A172 (cell line): ENCODE measurements around the gene CD46. TPM values are rescaled to one million over a fixed set of nuclear protein-coding genes. Genes with fewer than 3 reads are reported as not detected.
A peak's percentile ranks its signal among the peaks of the same experiment; 100 is the strongest.

Experiments
- DNase-seq: peaks from one replicate; pipeline ENCODE4 v3.0.0-alpha.2; 2015; ENCODE audit warnings: low spot score
- total RNA-seq: library from RNA; depleted of rRNA; stranded (reverse); fragments of >200 nt; shearing (Covaris generic); gene quantifications from 2 replicates; pipeline ENCODE4 v1.2.3, GENCODE V29; 2014

Gene CD46
- total RNA-seq, 1 experiment from 2014 or later, result 134 TPM

DNA sequence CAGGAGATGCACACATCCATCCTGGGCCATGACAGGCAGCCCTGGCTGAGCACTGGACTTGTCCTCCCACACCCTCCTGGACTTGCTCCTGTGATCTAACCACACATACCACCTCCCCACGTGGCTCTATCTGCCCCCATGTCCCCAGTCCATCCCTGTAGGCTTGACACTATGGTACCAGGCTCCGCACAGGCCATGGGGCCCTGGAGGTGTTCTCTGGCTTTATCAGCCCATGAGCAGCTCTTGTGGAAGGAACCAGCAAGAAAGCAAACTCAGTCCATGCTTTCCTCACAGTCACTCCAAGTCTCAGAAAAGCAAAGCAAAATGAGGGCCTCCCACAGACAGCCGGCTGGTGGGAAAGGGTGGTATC, 61.6 kb downstream of the CD46 start:
- no peak for DNase-seq

DNA sequence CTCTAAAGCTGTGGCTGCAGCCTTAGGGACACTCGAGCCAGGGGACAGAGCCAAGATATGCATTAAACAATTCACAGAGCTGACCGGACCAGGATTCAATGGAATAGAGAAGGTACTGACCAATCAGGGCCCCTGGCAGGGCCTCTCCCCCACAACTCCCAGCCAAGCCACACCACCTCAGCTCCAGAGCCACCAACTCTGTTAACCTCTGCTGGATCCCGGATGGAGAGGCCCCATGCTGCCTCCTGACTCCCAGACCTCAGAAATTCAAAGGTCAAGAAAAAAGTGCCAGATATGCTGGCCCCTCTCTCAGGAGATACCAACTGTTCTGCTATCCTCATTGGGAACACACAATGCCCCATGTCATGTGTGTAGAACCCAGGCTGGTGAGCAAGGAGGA, 62.1 kb downstream of the CD46 start:
- DNase-seq, result no peak

DNA sequence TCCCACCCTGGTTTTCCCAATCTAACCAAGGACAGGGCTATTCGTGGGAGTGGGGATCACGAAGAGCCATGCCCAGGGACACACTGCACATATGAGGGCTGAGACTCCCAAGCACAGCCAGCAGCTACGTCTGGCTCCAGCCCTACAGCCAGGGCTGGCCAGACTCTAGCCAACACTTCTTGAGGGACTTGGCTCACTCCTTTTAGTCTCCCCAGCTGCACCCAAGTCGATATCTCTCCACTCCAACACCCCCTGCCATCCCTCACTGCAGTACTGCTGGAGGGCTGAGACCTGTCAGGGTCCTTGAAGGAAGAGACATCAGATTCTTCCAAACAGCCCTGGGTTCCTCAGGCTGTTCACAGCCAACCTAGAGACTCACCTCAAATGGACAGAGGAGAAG, 62.6 kb downstream of the CD46 start:
- no peak for DNase-seq

DNA sequence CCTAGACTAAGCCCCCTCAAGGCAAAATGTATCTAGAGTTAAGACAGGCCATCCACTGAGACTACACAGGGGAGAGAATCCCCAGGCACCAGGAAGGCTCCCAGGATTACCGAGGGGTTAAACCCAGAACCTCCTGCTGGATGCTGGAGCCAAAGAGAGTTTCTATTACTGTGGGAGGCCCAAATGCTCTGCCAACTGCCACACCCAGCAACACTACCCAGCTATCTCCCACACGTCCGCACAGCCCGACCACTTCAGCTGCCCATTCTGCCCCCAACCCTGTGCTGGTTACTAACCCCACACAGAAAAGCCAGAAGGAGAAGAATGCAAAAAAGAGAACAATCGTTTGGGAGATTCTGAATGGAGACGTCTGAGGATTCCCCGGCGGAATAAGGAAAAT, 63.6 kb downstream of the CD46 start:
- DNase-seq, result no peak

DNA sequence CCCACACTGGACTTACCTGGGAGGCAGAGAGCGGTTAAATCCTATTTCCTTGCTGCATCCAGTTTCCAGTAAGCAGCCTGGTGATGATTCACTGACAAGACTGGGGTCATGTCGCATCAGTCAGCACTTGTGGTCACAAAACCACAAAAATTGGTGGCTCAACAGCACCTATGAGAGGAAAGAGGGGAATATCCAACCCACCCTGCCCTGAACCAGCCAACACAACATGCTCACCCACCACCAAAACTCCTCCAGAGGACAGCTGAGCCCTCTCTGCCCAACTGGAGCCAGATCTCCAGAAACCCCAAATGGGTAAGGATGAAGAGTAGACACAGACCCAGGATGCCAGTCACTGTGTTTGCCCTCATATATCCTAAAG, 64.0 kb downstream of the CD46 start:
- DNase-seq, result peak; percentile 85

DNA sequence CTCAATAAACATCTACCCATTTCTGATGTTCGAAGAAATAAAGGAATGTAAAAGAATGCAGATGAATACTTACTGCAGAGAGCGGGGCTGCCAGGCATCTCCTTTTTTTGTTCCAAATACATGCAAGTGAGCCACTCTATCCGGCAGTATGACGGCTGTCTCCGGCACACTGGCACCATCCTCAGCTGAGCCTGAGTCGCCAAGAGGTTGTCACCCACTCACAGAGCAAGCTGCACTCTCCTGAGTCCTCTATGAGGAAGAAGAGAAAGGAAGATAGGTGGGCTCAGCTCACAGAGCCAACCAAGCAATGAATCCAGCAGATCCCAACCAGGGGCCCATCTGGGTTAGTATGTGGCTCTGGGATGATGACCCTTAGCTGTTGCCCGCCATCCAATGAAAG, 65.3 kb downstream of the CD46 start:
- DNase-seq, result no peak

DNA sequence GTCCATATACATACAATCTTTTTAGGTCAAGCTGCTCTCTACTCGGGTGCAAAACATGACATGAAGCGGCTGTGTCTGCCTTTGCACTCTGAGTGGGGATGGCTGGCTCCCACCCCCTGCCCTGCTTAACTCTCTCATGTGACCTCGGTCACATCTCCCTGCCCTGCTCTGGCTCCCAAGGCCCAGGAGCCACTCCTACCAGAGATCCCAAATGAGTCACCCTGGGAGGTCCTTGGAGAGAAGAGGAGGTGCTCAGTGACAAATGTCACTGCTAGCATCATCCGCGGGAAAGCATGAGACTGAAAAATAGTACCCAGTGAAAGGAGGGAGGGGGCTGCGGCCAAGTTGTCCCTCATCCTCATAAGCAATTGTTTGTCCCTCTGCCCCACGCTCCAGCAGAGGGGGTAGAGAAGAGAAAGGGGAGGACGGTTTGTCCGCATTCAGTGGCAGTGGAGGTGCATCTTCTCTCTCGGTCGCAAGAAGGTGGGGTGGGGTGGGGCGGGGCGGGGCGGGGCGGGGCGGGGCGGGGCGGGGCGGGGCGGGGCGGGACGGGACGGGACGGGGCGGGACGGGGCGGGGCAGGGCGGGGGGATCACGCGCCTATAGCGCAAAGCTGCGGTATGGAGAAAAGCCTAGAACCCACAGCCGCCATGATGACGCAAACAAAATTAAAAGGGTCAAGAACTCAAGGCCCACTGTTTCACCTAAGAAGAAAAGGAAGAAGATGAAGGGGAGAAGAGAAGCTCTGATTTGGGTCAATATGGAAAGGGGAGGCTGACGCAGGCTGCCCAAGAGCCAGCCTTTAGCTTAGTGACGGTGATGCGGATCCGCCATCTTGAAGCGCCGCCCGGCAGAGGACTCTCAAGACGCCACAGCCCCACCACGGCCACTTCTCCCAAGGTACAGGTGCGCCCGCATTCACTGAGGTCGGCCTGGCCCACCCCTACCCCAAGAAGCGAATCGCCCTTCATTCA, 66.2 kb downstream of the CD46 start:
- no peak for DNase-seq

DNA sequence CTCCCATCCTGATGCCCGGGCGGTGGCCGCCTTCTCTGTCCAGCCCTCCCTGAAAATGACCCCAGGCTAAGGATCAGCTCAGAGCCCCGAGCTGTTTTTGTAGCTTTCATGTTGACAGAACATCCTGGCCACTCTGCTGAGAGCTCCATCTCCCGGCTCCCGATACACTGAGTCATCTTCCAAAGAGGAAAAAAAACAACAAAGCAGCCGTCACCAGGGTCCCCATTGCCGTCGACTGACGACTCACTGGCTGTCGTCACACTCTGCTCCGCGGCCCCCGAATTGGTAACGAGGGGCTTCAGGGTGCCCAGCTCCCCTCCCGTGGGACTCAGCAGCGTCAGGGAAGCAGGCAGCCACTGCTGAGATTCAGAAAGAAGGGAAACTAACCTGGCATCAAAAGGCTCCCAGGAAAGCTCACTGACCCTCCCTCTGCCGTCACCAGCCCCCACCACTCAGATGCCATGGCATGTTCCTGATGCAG, 67.2 kb downstream of the CD46 start:
- peak; percentile 67 for DNase-seq

DNA sequence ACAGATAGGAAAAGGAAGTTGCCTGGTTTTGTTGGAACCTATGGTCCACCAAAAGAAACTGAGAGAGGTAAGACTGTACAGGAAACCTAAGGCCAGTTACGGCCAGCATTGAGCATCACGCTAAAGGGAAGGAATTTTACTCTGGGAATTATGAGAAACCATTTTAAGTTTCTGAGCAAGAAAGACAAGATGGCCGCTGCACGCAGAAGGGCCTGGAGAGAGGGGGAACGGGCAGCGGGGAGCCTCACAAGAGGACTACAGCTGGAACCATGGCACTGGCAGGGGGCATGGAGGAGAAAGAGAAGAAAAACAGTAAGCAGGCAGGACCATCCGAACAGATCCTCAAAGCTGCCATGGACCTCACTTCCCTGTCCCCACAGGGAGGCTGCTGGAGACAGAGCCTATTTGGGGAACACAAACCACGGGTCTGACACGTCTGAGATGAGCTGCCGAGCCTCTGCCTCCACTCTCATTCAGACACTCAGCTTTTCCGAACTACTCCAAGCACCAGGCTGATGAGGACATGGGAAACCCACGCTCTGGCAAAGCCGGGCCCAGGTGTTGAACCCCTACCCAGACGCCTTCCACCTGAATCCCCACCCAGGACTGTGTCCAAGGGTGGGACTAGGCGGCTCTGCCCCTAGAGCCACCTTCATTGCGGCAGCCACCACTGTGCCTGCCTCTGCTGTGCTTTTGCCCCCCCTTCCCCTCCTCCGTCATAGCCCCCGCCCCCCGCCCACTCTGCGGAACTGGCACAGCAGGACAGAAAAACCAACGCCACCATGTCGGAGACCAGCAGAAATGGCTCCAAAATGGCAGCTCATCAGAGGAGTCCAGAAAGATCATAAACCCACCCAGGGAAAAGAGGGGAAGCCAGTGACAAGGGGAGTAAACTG, 69.0 kb downstream of the CD46 start:
- DNase-seq, result no peak

DNA sequence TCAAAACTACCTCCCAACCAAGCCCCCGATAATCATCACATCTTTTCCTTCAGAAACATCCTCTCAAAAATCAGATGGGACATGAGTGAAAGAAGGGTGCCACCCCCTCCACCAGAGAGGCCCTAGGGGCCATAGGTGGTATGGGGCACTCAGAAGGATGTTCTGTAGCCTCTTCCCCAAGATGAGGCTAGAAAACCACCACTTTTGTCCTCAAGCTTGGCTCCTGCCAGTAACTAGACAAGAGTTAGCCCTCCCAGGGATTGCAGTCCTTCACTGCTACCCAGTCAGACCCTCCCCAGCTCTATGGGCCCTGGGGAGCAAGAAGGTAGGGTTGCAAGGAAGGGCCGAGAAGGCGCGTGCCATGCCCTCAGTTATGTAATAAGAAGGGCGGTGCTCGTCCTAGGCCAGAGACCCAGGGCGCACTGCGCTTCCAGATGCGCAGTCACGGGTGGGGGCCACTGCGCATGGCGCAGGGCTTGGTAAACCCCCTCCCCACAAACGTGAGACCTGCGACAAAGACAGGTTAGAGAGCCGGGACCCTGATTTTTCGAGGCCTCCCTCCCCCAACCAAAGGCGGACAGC, 69.7 kb downstream of the CD46 start:
- DNase-seq, result no peak

DNA sequence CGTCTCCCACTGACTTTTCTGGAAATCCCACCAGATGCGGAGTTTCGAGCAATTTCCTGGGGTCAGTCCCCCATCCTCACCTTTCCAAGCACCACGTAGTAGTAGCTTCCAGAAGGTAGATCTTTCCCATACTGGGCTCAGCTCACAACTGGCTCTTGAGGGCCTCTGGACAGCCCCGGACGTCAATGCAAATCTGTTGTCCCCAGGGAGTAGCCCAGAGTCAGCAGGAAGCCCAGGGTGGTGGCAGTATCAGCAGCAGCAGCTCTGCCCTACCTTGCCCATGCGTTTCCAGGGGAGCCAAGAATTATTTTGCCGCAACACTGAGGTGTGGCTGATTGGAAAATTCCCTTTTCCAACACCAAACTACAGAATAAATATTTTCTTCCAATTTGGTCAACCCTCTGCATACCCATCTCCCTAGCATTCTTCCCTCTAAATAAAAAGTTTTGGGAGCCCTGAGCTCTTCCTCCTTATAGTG, 70.3 kb downstream of the CD46 start:
- DNase-seq, result no peak

DNA sequence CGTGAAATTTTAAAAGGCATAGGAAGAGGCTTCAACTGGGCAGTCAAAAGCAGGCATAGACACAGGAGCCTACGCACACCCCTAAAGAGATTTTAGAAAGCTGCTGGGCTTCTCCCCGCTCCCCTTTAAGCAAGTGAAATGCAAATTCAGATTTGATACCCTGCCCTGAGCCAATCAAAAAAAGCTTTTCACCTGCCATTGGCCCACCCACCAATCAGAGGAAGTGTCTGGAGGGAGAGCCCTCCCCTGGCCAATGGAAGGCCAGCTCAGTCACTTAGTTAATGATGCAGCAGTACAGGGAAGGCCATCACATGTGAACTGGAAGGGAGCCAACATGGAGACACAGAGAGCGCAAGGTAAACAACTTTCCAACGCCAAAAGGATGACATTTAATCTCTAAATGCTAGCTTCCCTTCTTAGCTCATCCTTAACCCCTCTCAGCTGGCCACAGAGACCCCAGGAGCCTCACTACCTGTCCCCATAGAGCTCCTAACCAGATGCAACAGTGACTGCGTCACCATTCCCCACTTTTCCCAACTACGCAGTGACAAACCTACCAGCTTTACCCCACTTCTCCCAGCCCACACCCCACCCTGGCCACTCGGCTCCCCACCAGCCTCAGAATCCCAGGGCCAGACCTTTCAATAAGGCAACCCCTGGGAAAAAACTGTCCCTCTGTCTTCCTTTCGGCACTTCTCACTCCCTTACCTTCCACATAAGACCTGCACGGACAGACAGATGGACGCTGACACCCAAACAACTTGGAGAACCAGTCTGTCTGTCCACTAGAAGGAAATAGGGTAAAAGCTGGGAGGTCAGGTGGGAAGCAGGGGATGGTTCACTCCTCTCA, 71.0 kb downstream of the CD46 start:
- peak; percentile 50 for DNase-seq

DNA sequence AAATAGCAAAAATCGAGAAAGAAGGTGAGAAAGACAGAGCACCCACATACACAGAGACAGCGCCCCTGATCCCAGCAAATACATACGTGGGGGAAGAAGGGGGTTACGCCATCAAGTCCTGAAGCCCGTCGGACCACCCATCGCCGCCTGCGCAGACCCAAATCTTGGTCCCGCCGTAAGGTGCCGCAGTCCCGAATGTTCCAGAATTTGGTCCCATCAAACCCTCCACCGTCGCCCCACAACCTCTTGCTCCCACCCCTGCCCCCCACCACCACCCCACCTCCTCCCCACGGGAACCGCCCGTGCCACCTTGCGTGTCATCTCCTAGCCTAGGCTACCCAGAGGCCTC, 71.7 kb downstream of the CD46 start:
- no peak for DNase-seq

DNA sequence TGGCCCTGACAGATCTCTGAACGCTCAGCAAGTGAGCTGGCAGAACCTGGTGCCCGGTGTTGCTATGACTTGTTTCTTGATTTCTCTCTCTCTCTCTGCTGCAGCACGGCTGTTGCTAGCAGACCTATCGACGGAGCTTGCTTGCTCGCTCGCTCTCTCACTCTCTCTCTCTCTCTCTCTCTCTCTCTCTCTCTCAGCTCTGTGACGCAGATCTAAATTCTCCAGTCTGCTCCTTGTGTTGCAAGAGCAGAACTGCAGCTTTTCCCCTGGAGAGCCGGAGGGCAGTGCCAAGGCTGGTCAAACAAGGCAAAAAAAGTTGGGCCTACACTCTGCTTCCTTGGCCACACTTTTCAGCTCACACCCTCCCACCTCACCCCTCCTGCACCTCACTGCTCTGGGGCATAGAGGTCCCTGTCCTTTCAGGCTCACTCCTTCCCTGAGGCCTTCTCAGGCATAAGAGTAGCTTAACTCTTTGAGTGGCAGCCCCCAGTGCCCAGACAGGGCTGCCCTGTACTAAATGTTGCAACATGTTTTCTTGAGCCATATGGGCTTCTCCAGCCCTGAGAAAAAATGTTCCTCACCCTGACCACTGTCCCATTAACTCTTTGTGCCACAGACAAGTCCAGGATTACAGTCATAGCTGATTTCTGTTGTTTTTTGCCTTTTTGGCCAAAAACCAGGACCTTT, 72.2 kb downstream of the CD46 start:
- DNase-seq, result peak; percentile 95

DNA sequence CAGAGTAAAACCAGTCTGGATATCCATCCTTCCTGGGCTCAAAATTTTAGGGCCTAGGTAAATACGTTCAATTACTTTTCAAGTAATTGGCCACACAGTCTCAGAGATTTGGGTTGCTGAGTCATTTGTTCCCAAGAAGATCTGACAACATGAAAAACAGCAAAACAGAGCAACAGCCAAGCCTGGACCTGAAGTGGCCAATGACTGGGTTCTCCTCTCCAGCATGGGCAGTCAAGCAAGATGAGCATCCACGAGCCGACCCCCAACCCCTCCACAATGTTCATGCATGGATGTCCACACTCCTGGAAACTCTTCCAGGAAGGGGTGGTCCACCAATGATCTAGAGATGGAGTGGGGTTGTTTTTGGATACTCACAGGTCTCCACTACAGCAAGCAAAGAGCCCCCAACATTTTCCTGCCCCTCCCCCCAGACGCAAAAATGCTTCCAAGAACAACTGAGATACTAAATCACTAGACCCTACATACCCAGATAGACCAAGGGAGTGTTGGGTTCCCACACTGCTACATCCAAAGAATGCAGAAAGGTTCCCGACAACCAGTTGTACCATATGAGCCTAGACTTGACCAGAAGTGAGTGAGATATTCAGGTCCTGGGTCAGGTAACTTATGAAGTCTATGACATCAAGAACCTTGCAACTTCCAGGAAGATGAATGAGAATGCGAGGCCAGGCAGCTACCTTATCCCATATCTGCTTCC, 73.0 kb downstream of the CD46 start:
- DNase-seq, result no peak

DNA sequence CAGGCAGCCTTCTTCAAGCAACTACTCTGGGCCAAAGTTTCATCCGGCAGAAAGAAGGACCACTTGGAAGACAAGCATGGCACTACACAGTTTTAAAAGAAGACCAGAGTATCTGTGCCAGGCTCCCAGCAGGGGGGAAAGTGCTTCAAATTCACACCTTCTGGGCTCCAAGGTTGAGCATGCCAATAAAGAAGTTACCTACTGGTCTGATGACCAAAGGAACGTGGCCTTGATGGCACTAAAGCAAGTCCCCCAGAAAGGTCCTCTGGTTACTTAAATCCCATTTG, 73.5 kb downstream of the CD46 start:
- DNase-seq, result no peak

DNA sequence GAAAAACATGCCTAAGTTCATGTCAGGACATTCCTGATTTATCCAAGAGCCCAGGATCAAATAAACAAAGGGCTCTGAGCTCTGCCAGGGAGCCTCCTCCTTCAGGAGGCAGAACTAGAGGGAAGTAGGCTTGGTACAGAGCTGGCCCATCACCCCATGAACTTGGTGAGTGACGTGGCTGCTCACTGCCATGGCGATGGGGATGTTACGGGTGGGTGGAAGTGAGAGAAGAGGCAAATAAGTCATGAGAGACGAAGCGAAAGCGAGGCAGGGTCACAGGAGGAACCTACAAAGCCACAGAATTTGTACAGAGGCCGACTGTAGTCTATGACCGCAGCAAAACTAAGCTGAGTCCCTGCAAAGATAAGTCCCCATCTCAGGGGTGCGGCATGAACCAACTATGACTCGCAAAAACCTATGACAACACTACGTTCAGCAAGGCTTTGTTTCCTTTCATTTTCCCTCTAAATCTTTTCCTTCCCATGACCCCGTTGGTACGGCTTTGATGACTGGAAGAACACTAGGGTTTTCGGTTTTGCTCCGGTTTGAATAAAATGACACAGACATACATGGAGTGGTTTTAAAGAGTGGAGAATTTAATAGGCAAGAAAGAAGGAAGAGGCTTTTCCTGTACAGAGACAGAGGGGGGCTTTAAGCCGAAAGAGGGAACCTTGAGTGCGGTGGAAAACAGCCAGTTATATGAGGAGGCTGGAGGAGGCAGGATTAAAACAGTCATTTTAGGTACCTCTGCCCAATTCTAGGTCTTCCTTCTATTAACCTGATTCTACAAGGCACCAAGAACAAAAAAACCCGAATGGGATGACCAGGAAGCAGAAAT, 74.1 kb downstream of the CD46 start:
- DNase-seq, result no peak

DNA sequence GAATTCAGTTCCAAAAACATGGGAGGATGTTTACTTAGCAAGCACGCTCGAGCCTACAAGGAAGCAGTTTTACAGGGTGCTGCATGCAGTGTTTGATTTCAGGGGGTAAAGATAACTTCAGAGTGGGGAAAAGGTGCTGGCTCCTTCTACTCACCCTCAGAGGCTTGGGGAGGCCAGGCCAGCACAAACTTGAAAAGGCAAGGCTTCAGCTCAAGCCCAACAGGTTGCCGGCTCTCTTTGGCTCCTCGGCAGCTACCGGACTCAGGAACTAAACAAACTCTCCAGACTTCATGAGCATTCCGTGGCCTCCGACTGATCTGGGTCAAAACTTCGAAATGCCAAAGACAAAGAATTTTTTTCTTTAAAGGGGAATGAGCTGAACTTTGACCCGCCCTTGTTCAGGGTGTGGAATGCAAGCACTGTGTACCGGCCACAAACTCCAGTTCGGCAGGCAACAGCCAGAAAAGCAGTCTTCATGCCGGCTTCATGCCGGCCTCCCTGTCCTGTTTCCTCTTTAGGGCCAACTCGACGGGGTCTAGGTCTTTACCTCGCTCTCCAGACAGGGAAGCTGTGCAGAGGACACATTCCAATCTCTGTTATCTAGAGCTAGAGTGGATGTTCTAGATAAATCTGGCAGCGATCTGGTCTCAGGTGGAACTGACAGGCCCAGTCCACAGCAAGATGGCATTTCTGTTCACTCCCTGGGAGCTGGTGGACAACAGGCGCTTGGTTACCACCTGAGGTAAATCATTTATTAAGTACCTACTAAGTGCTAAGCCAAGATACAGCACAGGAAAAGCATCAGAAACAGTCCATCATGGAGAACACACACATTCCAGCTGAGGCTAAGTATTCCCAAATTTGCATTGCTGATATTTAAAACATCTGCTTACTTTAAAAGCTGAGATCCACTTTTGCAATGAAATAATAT, 75.0 kb downstream of the CD46 start:
- DNase-seq, result no peak
